HG03175 (cell line): ENCODE measurements around the gene POTEI.
"Not testable (repeated sequence)": the region's sequence is repeated elsewhere in the genome, so short reads cannot be mapped to it uniquely, and the experiment has no call there.

Experiments
- ATAC-seq: cut with Tn5 transposase; IDR thresholded peaks from one replicate; pipeline ENCODE4 v1.9.1; 2021; ENCODE audit warnings: mild to moderate bottlenecking, moderate library complexity; ENCODE audit not compliant: unreplicated experiment

Gene POTEI

DNA sequence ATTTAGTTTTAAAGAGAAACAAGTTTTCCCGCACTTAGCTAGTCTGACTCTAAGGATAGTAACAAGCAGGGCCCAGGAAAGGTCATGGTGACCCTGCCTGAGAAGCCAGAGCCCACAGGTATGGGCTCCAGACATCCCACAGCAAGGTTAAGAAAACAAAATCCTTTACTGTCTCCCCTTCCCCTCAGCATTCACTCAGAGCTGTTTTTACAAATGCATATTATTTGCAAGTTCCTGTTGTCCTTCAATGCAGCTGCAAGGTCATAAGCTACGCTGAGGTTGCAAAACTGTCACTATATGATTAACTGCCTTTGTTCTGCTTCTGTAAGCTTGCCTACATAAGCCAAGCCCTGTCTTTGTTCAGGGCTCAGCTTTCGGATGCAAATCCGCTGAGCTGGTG is 18.1 kb downstream of the POTEI start:
- not testable (repeated sequence) for ATAC-seq

- ATAC-seq, result not testable (repeated sequence)
These were observed 53.7 kb downstream of the POTEI start for GRCh38 chr2:130455413-130455812.

DNA sequence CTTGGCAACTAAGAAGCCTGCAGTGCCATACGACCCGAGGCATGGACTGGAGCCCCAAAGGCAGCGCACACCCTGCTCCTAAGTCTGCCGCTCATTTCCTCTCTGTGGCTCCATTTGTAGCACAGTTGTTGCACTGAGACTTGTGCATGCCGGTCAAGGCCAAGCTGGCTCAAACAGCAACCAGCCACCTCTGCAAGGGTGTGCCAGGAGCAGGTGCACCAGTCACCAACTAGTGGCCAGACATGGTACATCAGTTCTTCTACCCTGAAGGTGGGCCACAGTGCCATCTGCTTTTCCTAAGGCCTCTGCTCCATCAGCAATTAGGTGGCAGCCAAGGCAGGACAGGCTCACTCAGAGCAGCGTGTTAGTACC is 54.4 kb downstream of the POTEI start:
- ATAC-seq, result not testable (repeated sequence)

DNA sequence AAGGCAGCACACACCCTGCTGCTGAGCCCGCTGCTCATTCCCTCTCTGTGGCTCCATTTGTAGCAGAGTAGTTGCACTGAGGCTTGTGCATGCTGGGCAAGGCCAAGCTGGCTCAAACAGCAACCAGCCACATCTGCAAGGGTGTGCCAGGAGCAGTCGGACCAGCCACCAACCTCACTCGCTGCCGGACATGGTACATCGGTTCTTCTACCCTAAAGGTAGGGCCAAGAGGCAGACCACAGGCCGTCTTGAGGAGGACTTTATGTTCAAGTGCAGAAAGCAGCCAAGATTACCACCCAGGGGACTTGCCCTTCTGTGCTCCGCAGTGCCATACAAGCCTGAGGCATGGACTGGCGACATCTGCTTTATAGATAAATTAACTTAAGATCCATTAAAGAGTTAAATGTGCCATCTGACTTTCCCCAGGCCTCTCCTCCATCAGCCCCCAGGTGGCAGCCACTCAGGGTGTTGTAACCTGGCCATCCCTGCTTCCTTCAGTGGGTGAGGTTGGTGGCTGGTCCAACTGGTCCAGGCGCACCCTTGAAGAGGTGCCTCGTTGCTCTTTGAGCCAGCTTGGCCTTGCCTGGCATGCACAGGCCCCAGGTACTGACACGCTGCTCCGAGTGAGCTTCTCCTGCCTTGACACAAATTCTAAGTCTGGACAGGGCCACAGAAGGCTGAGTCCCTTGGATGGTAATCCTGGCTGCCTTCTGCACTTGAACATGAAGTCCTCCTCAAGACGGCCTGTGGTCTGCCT is 55.0 kb downstream of the POTEI start:
- ATAC-seq, result not testable (repeated sequence)

- ATAC-seq, result not testable (repeated sequence)
These were observed 56.2 kb downstream of the POTEI start for GRCh38 chr2:130452897-130453296.

GRCh38 chr2:130451823-130452222 is 57.3 kb downstream of the POTEI start:
- ATAC-seq, result not testable (repeated sequence)

DNA sequence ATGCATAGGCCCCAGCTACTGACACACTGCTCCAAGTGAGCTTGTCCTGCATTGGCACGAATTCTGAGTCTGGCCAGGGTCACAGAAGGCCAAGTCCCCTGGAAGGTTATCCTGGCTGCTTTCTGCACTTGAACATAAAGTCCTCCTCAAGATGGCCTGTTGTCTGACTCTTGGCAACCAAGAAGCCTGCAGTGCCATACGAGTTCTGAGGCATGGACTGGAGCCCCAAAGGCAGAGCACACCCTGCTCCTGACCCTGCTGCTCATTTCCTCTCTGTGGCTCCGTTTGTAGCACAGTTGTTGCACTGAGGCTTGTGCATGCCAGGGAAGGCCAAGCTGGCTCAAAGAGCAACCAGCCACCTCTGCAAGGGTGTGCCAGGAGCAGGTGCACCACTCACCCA is 57.9 kb downstream of the POTEI start:
- ATAC-seq, result not testable (repeated sequence)

GRCh38 chr2:130450366-130450765 is 58.8 kb downstream of the POTEI start:
- ATAC-seq, result not testable (repeated sequence)

DNA sequence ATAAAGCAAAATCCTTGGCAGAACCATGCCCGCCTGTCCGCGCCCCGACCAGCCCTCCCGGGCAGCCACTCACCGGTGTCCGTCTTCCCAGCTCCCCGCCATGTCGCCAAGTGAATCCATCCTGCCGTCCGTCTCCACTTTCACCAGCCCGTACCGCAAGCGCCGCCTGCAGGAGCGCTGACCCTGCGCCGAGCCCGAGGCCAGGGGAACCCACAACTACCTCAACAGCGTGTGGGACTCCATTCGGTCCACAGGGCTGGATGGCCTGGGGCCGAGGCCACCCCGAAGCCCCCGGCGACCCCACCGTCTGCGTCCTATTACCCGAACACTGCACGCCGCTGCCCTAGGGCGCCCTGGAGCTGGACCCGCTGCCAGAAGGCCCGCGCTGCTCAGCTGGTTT is 81.5 kb downstream of the POTEI start:
- ATAC-seq, result not testable (repeated sequence)

- ATAC-seq, result not testable (repeated sequence)
These were observed 90.3 kb downstream of the POTEI start for GRCh38 chr2:130418845-130419244.

- ATAC-seq, result not testable (repeated sequence)
These were observed 92.4 kb downstream of the POTEI start for GRCh38 chr2:130416693-130417092.
